DMS 273 (cell line): ENCODE results near the gene OVAAL.
A peak's percentile ranks its signal among the peaks of the same experiment; 100 is the strongest.

Experiments used
- DNase-seq: peaks from one replicate; lab custom pipeline; 2025; ENCODE audit not compliant: unreplicated experiment; lab: John Stamatoyannopoulos, UW

OVAAL gene

GRCh38 chr1:180558664-180559063 is at the start of gene OVAAL:
Gene OVAAL, plus strand, starts transcription at chr1:180558964.
- no peak for DNase-seq

- no peak for DNase-seq
Measured at GRCh38 chr1:180510882-180511281, 47.9 kb upstream of the OVAAL start.

DNA sequence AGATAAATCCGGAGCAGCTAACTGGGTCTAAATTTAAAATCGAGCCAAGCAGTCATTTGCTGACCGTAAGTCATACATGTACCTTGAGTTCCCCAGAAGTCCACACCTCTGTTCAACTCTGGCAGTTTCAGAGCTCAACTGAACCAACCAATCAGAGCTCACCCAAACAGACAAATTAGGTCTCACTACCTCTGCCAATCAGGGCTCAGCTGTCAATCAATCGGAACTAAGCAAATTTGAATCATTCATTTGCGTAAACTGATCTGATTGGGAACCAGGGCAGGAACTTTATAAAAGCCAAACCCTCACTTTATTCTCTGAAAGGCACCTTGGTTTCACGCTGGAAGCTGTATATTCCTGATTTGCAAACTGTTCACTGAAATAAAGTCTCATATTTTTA is 45.2 kb upstream of the OVAAL start:
- no peak for DNase-seq

DNA sequence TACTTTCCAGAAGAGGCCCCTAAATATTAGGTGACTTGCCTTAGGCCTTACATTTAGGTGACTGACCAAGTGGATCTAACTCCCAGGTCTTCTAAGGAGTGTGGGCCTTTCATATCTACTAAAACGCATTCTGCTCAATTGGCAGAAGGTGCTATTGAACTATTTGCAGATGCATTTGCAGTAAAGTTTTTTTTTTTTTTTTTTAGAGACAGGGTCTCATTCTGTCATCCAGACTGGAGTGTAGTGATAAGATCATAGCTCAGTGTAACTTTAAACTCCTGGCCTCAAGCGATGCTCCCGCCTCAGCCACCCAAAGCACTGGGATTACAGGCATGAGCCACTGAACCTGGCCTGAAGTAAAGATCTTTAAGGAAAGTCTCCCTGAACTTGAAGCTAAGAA is 43.4 kb upstream of the OVAAL start:
- no peak for DNase-seq

GRCh38 chr1:180515857-180516388 is 42.8 kb upstream of the OVAAL start:
- peak; percentile 91 for DNase-seq

DNA sequence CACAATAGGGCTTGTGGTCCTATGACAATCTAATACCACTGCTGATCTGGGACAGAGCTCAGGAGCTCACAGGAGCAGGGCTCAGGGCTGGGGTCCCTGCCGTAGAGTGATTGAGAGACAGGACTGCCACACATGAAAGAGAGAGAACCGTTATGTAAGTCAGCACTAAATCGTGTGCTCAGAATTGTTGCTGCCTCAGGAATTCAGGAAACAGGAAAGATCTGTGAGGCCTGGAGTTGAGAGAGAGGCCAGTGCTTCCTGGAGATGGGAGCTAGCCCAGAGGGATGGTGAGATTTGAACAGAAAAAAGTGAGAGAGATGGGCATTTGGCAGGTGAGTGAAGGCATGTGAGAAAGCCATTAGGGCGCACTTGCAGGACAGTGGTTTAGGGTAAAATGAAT is 38.9 kb upstream of the OVAAL start:
- DNase-seq = no peak

- no peak for DNase-seq
Measured at GRCh38 chr1:180521474-180522212, 37.1 kb upstream of the OVAAL start.

DNA sequence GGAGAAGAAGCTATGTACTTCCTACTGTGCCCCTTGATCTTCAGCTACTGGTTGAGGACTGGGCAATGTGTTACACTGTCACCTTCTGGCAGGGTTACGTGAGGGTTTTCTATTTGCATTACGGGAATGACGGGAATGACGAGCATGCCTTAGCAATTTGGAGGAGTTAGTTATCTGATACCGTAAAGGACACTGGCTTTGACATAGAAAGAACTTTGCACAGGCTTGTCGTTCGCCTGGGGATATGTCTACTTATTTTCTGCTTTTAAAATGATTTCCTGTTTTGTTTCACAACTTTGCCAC is 36.6 kb upstream of the OVAAL start:
- no peak for DNase-seq

- DNase-seq = no peak
Measured at GRCh38 chr1:180524160-180524914, 34.4 kb upstream of the OVAAL start.

- DNase-seq = no peak
Measured at GRCh38 chr1:180524915-180525714, 33.6 kb upstream of the OVAAL start.

DNA sequence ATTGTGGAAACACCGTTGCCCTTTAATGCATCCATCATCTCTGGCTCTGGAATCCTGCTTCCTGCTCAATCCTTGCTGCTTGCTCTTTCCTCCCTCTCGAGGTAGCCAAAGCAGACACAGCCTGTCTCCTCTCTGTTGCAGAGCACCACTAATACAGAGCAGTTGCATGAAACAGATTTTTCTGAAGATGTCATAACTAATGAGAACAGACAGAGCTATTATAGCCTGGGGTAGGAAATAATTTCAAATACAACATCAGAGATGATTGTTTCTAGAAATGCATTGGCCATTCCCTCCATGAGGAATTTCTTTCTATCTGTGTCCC is 33.1 kb upstream of the OVAAL start:
- no peak for DNase-seq

GRCh38 chr1:180527101-180527669 is 31.6 kb upstream of the OVAAL start:
- DNase-seq = no peak

- DNase-seq = no peak
Measured at GRCh38 chr1:180528868-180529470, 29.8 kb upstream of the OVAAL start.

DNA sequence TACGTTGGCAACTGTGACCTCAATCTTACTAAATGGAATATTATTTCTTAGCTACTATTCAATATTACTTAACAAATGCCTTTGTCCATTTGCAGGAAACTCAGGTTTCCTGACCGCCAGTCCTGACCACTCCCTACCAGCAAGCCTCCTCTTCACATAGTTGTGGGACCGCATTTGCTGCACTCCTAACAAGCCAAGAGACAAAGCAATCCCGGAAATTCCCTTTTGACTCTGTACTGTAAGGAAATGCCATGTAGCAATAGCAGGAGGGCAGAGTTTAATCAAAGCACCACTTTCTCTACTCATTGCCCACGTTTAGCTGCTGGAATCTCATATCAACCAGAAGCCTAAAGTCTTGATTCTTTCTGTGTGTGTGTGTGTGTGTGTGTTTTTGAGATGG is 28.3 kb upstream of the OVAAL start:
- DNase-seq = no peak

GRCh38 chr1:180532854-180533253 is 25.9 kb upstream of the OVAAL start:
- no peak for DNase-seq

DNA sequence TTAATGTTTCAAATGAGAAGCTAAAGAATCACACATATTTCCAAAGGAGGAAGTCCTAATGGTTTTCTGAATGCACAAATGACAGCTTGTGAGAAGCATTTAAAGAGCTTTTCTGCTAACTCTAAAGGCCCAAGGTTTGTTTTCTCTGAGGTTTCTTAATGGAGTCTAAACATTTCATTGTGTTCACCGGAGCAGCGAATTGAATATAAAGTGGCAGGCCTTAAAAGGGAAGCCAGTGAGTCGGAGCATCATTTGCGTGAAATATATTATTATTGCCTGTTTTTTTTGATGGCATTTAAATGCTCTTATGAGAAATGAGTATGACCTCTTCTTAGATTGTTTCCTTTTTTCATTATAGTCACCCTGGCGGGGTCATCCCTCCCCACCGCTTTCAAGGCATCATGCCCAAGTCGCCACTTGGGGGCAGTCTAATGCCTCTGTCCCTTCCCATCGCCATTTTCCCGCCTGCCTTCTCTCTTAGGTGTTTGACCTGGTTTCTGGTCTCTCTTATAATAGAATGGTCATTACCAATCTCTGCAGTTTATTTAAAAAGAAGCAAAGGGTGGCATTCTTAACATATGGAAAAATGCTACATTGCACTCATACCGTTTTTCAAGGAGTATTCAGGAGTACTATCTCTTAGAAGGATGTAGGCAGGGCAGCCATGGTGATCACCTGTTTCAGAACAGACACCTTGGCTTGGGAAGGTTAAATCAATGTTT is 25.3 kb upstream of the OVAAL start:
- DNase-seq = peak; percentile 84

GRCh38 chr1:180534214-180534613 is 24.6 kb upstream of the OVAAL start:
- no peak for DNase-seq

- DNase-seq = no peak
Measured at GRCh38 chr1:180535418-180535999, 23.3 kb upstream of the OVAAL start.

- DNase-seq = no peak
Measured at GRCh38 chr1:180536821-180537372, 21.9 kb upstream of the OVAAL start.

- no peak for DNase-seq
Measured at GRCh38 chr1:180539136-180539535, 19.6 kb upstream of the OVAAL start.
